Measurements from ENCODE around the gene SUMF2. TPM values are rescaled to one million over a fixed set of nuclear protein-coding genes. Genes with fewer than 3 reads are reported as not detected.

The SUMF2 gene
- total and polyA plus RNA-seq, 2 donors (not counting 3 experiments of a cell fraction or from before 2014, with no cell fraction given): 91.3 to 110 TPM

DNA sequence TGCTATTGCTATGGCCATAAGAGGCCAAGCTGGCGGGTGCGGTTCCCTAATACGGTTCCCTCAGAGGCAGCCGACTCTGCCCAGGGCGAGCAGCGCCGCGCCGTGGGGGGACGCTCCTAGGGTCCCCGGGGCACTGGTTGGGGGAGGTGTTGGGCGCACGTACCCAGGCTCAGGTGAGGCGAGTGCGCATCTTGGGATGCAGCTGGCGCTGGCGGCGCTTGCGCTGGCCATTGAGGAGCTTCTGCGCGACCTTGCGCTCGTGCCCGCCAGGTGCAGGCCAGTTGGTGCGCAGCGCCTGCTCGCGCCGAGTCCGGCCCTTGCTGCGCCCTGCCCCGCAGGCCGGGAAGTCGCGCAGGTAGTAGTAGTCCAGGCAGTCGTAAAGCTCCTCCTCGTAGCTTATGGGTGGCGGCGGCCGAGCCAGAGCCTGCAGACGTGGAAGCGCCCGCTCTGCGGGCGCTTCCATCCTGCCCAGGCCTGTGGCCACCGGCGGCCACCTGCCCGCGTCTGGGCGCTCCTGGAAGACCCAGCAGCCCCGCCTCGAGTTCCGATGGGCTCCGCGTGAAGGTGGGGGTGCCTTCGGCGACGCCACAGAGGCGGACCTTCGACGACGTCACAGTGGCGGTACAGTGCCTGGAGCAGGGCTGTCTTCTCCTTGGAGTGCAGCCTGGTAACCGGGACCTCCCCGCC, 51.9 kb downstream of the SUMF2 start, which contains the start of gene NUPR2:
NUPR2 (minus strand) TSS at position 566 of the 687 bp plus-strand sequence; CDS start at position 463, 103 bp downstream.
- H3K9me1 ChIP-seq (replicated peaks; ENCODE audit: control insufficient read depth, extremely low read depth, insufficient read depth, low read length): no peaks in the 10 kb centered on the region
- dilution Hi-C loops (cut with MboI; ENCODE audit: extremely low pct_ligation_motif_present, low sequenced_read_pairs): no loop called here
- intact Hi-C loops (cut with micrococcal nuclease): no loop called here
- no peaks in the 10 kb centered on the region for H4K20me1 ChIP-seq (replicated peaks; ENCODE audit: control insufficient read depth, extremely low read depth, insufficient read depth, low read length)
- FAIRE-seq (no peak), DNase-seq (ENCODE audit: low read depth, low spot score) (no peak)
- no peak within 1 kb of the TSS for H3K9ac ChIP-seq (replicated peaks; ENCODE audit: extremely low read depth, insufficient read depth, low read length)
- POLR2A ChIA-PET: no interaction called here
- no peaks in the 10 kb centered on the region for H3K4me1 ChIP-seq (ENCODE audit: control insufficient read depth, extremely low read depth, insufficient read depth, low read length)
- H3K36me3 ChIP-seq (ENCODE audit: control insufficient read depth in 2 of 2, extremely low read depth in 1 of 2, insufficient read depth in 2 of 2, low read length in 2 of 2): no peaks in the 10 kb centered on the region
- H3K27ac ChIP-seq (ENCODE audit: insufficient read depth, low read depth, low read length): no peak within 1 kb of the TSS
- H3K4me3 ChIP-seq (replicated peaks in 1 of 3; ENCODE audit: insufficient read depth in 1 of 3, low read depth in 1 of 3, low read length in 3 of 3): no peak within 1 kb of the TSS
- no TSS peak for BruUV-seq (replicated peaks)
- H3K9me3 ChIP-seq (replicated peaks; ENCODE audit: control insufficient read depth, insufficient read depth, low read length): no peaks in the 10 kb centered on the region
- TF ChIP-seq EZH2 (IDR thresholded peaks at IDR 0.05; ENCODE audit: borderline replicate concordance, low read depth, low read length, severe bottlenecking): no peak
- no peak for TF ChIP-seq MYC (IDR thresholded peaks at IDR 0.05; ENCODE audit: low read depth, low read length)
- TF ChIP-seq, protein P1, sequence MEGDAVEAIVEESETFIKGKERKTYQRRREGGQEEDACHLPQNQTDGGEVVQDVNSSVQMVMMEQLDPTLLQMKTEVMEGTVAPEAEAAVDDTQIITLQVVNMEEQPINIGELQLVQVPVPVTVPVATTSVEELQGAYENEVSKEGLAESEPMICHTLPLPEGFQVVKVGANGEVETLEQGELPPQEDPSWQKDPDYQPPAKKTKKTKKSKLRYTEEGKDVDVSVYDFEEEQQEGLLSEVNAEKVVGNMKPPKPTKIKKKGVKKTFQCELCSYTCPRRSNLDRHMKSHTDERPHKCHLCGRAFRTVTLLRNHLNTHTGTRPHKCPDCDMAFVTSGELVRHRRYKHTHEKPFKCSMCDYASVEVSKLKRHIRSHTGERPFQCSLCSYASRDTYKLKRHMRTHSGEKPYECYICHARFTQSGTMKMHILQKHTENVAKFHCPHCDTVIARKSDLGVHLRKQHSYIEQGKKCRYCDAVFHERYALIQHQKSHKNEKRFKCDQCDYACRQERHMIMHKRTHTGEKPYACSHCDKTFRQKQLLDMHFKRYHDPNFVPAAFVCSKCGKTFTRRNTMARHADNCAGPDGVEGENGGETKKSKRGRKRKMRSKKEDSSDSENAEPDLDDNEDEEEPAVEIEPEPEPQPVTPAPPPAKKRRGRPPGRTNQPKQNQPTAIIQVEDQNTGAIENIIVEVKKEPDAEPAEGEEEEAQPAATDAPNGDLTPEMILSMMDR (IDR thresholded peaks at IDR 0.05; ENCODE audit: extremely low read depth in 1 of 2, insufficient read depth in 1 of 2, low read depth in 1 of 2, low read length in 2 of 2): no peak
- no peak for TF ChIP-seq FOS (IDR thresholded peaks at IDR 0.05; ENCODE audit: borderline replicate concordance, insufficient read depth, low read length)
- no peak for TF ChIP-seq POLR2A (IDR thresholded peaks at IDR 0.05; ENCODE audit: low read depth, low read length)
- TF ChIP-seq GATA2 (IDR thresholded peaks at IDR 0.05; ENCODE audit: insufficient read depth, insufficient read length, low read depth, low read length): no peak
- TF ChIP-seq, protein P2, sequence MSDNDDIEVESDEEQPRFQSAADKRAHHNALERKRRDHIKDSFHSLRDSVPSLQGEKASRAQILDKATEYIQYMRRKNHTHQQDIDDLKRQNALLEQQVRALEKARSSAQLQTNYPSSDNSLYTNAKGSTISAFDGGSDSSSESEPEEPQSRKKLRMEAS (IDR thresholded peaks at IDR 0.05; ENCODE audit: insufficient read depth, insufficient read length): no peak
- TF ChIP-seq JUN (IDR thresholded peaks at IDR 0.05; ENCODE audit: borderline replicate concordance, insufficient read depth, insufficient read length, low read depth): no peak
- TF ChIP-seq POLR2AphosphoS5 (IDR thresholded peaks at IDR 0.05; ENCODE audit: insufficient read depth, low read depth, low read length): no peak
- H3K27me3 ChIP-seq (ENCODE audit: control insufficient read depth in 2 of 2, insufficient read depth in 2 of 2, low read length in 2 of 2): peaks cover 0 to 6% of the 10 kb centered on the region in 2 experiments
- H3K4me2 ChIP-seq (ENCODE audit: insufficient read depth, low read length): no peak within 1 kb of the TSS
- no peak within 1 kb of the TSS for H2AFZ ChIP-seq (ENCODE audit: low read depth, low read length)
- H3K79me2 ChIP-seq (ENCODE audit: control insufficient read depth, insufficient read depth, low read length): no peaks in the 10 kb centered on the region
- CTCF ChIA-PET: no interaction called here
